ENCODE data around the gene NAA30. TPM values are rescaled to one million over a fixed set of nuclear protein-coding genes. Genes with fewer than 3 reads are reported as not detected.

Gene NAA30
- polyA plus RNA-seq, 3 donors = 2.6 to 5.5 (median 2.9) TPM

GRCh38 chr14:57371013-57371412, 19.4 kb upstream of the NAA30 start:
- H3K36me3 Mint-ChIP-seq = no peaks in the 10 kb centered on the region
- H3K9me3 Mint-ChIP-seq = peaks cover 0 to 12% (median 4%) of the 10 kb centered on the region in 7 donors
- no peak for DNase-seq
- no peak overlapping the region for H3K4me3 Mint-ChIP-seq
- intact Hi-C loops (cut with micrococcal nuclease) = no loop called here
- Histone ChIP-seq H3K4me3 (replicated peaks in 1 of 3; ENCODE audit: low read depth in 2 of 3, low read length in 3 of 3) (no peak overlapping the region), H3K9me3 (replicated peaks in 1 of 2; ENCODE audit: control insufficient read depth in 1 of 2, insufficient read depth in 1 of 2, low read length in 2 of 2) (no peaks in the 10 kb centered on the region), H3K4me2 (replicated peaks; ENCODE audit: extremely low read depth, low read length, poor library complexity, severe bottlenecking) (no peak overlapping the region), H2AFZ (ENCODE audit: insufficient read depth, low read depth, low read length, poor library complexity, severe bottlenecking) (no peak overlapping the region), H3K36me3 (replicated peaks in 1 of 2; ENCODE audit: control insufficient read depth in 1 of 2, insufficient read depth in 2 of 2, low read length in 2 of 2) (no peaks in the 10 kb centered on the region), H3K4me1 (ENCODE audit: control insufficient read depth in 1 of 2, insufficient read depth in 2 of 2, low read length in 2 of 2) (no peaks in the 10 kb centered on the region), H3K27ac (ENCODE audit: low read depth in 1 of 2, low read length in 2 of 2) (no peak overlapping the region), H4K20me1 (ENCODE audit: insufficient read depth, low read length) (no peaks in the 10 kb centered on the region), H3K27me3 (ENCODE audit: control insufficient read depth in 2 of 2, insufficient read depth in 2 of 2, low read length in 2 of 2) (no peaks in the 10 kb centered on the region), H3K79me2 (ENCODE audit: insufficient read depth, low read length) (no peaks in the 10 kb centered on the region), H3K9ac (ENCODE audit: insufficient read depth, low read length, poor library complexity, severe bottlenecking) (no peak overlapping the region)
- 79% methylated on average over 2 of the region's 3 CpGs for WGBS (ENCODE audit: insufficient coverage)
- TF ChIP-seq, protein P1, sequence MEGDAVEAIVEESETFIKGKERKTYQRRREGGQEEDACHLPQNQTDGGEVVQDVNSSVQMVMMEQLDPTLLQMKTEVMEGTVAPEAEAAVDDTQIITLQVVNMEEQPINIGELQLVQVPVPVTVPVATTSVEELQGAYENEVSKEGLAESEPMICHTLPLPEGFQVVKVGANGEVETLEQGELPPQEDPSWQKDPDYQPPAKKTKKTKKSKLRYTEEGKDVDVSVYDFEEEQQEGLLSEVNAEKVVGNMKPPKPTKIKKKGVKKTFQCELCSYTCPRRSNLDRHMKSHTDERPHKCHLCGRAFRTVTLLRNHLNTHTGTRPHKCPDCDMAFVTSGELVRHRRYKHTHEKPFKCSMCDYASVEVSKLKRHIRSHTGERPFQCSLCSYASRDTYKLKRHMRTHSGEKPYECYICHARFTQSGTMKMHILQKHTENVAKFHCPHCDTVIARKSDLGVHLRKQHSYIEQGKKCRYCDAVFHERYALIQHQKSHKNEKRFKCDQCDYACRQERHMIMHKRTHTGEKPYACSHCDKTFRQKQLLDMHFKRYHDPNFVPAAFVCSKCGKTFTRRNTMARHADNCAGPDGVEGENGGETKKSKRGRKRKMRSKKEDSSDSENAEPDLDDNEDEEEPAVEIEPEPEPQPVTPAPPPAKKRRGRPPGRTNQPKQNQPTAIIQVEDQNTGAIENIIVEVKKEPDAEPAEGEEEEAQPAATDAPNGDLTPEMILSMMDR (IDR thresholded peaks at IDR 0.05) = no peak
- no peaks in the 10 kb centered on the region for H3K4me1 Mint-ChIP-seq
- peaks cover 1 to 5% (median 3%) of the 10 kb centered on the region in 3 donors for H3K27me3 Mint-ChIP-seq (ENCODE audit: low read depth in 3 of 3)
- H3K27ac Mint-ChIP-seq = no peak overlapping the region

- Mint-ChIP-seq H3K4me3 (no peak overlapping the region), H3K27me3 (ENCODE audit: low read depth in 3 of 3) (peaks cover 2 to 3% (median 2%) of the 10 kb centered on the region in 3 donors), H3K27ac (no peak overlapping the region), H3K4me1 (no peaks in the 10 kb centered on the region), H3K9me3 (peaks cover 0 to 3% (median 0%) of the 10 kb centered on the region in 7 donors), H3K36me3 (no peaks in the 10 kb centered on the region)
- no peaks in the 10 kb centered on the region for H3K36me3 ChIP-seq (replicated peaks in 1 of 2; ENCODE audit: control insufficient read depth in 1 of 2, insufficient read depth in 2 of 2, low read length in 2 of 2)
- no peak overlapping the region for H3K4me3 ChIP-seq (replicated peaks in 1 of 3; ENCODE audit: low read depth in 2 of 3, low read length in 3 of 3)
- H3K27ac ChIP-seq (ENCODE audit: low read depth in 1 of 2, low read length in 2 of 2) = no peak overlapping the region
- intact Hi-C loops (cut with micrococcal nuclease) = no loop called here
- no peak for DNase-seq
- H3K4me1 ChIP-seq (ENCODE audit: control insufficient read depth in 1 of 2, insufficient read depth in 2 of 2, low read length in 2 of 2) = no peaks in the 10 kb centered on the region
- no peaks in the 10 kb centered on the region for H3K9me3 ChIP-seq (replicated peaks in 1 of 2; ENCODE audit: control insufficient read depth in 1 of 2, insufficient read depth in 1 of 2, low read length in 2 of 2)
- no peaks in the 10 kb centered on the region for H3K79me2 ChIP-seq (ENCODE audit: insufficient read depth, low read length)
- H3K27me3 ChIP-seq (ENCODE audit: control insufficient read depth in 2 of 2, insufficient read depth in 2 of 2, low read length in 2 of 2) = peaks cover 0 to 2% of the 10 kb centered on the region in 2 donors
- H3K4me2 ChIP-seq (replicated peaks; ENCODE audit: extremely low read depth, low read length, poor library complexity, severe bottlenecking) = no peak overlapping the region
- H4K20me1 ChIP-seq (ENCODE audit: insufficient read depth, low read length) = no peaks in the 10 kb centered on the region
- TF ChIP-seq, protein P1 (IDR thresholded peaks at IDR 0.05) = no peak
- no peak overlapping the region for H2AFZ ChIP-seq (ENCODE audit: insufficient read depth, low read depth, low read length, poor library complexity, severe bottlenecking)
- H3K9ac ChIP-seq (ENCODE audit: insufficient read depth, low read length, poor library complexity, severe bottlenecking) = no peak overlapping the region
- no CpG with 5 or more reads among the region's 3 CpGs for WGBS (ENCODE audit: insufficient coverage)
These were observed 15.2 kb upstream of the NAA30 start for GRCh38 chr14:57375156-57375555.

Measured in CD14-positive monocyte (primary cell).